Neural cell (in vitro differentiated cells): ENCODE data around the gene UBQLNL. TPM values are rescaled to one million over a fixed set of nuclear protein-coding genes. Genes with fewer than 3 reads are reported as not detected.

Source experiments
- H2AFZ ChIP-seq: fragments of 200-600, 300-800 bp; sonication (generic), shearing (Covaris generic); 2 replicates; pipeline ENCODE4 v1.6.0; 2014; ENCODE audit warnings: low read depth, mild to moderate bottlenecking, antibody characterized with exemption, low read length, moderate library complexity
- H3F3A ChIP-seq: fragments of 200-600 bp; shearing (Covaris generic); 2 replicates; pipeline ENCODE4 v1.6.1; 2016; ENCODE audit warnings: mild to moderate bottlenecking, moderate library complexity, mixed read lengths, antibody characterized with exemption, low read length; ENCODE audit not compliant: insufficient read depth, poor library complexity, severe bottlenecking
- H3K27ac ChIP-seq: fragments of 200-600, 300-800 bp; sonication (generic), shearing (Covaris generic); 2 replicates; pipeline ENCODE4 v1.5.1; 2014; ENCODE audit warnings: mild to moderate bottlenecking, low read length, moderate library complexity
- H3K27me3 ChIP-seq: fragments of 300-800, 200-600 bp; sonication (generic), shearing (Covaris generic); 2 replicates; pipeline ENCODE4 v1.6.0; 2014; ENCODE audit warnings: mild to moderate bottlenecking, low read depth, low read length, moderate library complexity; ENCODE audit not compliant: insufficient read depth
- H3K36me3 ChIP-seq: fragments of 300-800, 200-600 bp; sonication (generic), shearing (Covaris generic); 2 replicates; pipeline ENCODE4 v1.5.1; 2014; ENCODE audit warnings: mild to moderate bottlenecking, antibody characterized with exemption, low read length, moderate library complexity; ENCODE audit not compliant: insufficient read depth
- H3K4me2 ChIP-seq: fragments of 300-800, 200-600 bp; sonication (generic), shearing (Covaris generic); 2 replicates; pipeline ENCODE4 v1.6.0; 2014; ENCODE audit warnings: mild to moderate bottlenecking, low read length
- H3K4me3 ChIP-seq: fragments of 300-800, 200-600 bp; sonication (generic), shearing (Covaris generic); 2 replicates; pipeline ENCODE4 v1.5.1; 2014; ENCODE audit warnings: mild to moderate bottlenecking, low read length, moderate library complexity
- H3K79me2 ChIP-seq: fragments of 200-600 bp; shearing (Covaris generic); replicated peaks from 2 replicates; pipeline ENCODE4 v1.6.0; 2014; ENCODE audit warnings: mild to moderate bottlenecking, low read length, moderate library complexity; ENCODE audit not compliant: insufficient read depth
- H3K9ac ChIP-seq: fragments of 300-800, 200-600 bp; sonication (generic), shearing (Covaris generic); 2 replicates; pipeline ENCODE4 v1.6.1; 2016; ENCODE audit warnings: mild to moderate bottlenecking, low read length, mixed read lengths
- H3K9me2 ChIP-seq: fragments of 200-600 bp; shearing (Covaris generic); 2 replicates; pipeline ENCODE4 v1.6.1; 2016; ENCODE audit warnings: mild to moderate bottlenecking, low read length, mixed read lengths; ENCODE audit not compliant: insufficient read depth
- H3K9me3 ChIP-seq: fragments of 200-600, 300-800 bp; sonication (generic), shearing (Covaris generic); 2 replicates; pipeline ENCODE4 v1.6.1; 2016; ENCODE audit warnings: mild to moderate bottlenecking, mixed run types, low read length, moderate library complexity, mixed read lengths
- H4K20me1 ChIP-seq: fragments of 200-600 bp; shearing (Covaris generic); 2 replicates; pipeline ENCODE4 v1.6.1; 2016; ENCODE audit warnings: mild to moderate bottlenecking, mixed run types; ENCODE audit not compliant: insufficient read depth
- EP300 ChIP-seq: fragments of 450-650 bp; conservative IDR thresholded peaks from 2 replicates; pipeline ENCODE4 v1.6.1; 2014; ENCODE audit warnings: antibody characterized with exemption, mild to moderate bottlenecking, moderate library complexity; ENCODE audit not compliant: poor library complexity, severe bottlenecking
- EZH2 ChIP-seq: fragments of 200-600, 300-800 bp; shearing (Covaris generic), sonication (generic); IDR thresholded peaks from 2 replicates; pipeline ENCODE4 v1.6.1; 2014; ENCODE audit warnings: antibody characterized with exemption, low read length, borderline replicate concordance, mild to moderate bottlenecking; ENCODE audit not compliant: insufficient read depth, poor library complexity, severe bottlenecking
- MXI1 ChIP-seq: fragments of 450-650 bp; conservative IDR thresholded peaks from 2 replicates; pipeline ENCODE4 v1.6.1; 2014; ENCODE audit warnings: antibody characterized with exemption, mild to moderate bottlenecking; ENCODE audit not compliant: poor library complexity, severe bottlenecking
- POLR2AphosphoS5 ChIP-seq: IDR thresholded peaks from 2 replicates; pipeline ENCODE4 v1.6.1; 2012
- RAD21 ChIP-seq: fragments of 450-650 bp; conservative IDR thresholded peaks from 2 replicates; pipeline ENCODE4 v1.6.1; 2014; ENCODE audit warnings: antibody characterized with exemption, mild to moderate bottlenecking, moderate library complexity
- SMC3 ChIP-seq: fragments of 450-650 bp; conservative IDR thresholded peaks from 2 replicates; pipeline ENCODE4 v1.6.1; 2014; ENCODE audit warnings: antibody characterized with exemption, mild to moderate bottlenecking, moderate library complexity; ENCODE audit not compliant: poor library complexity
- TAF1 ChIP-seq: IDR thresholded peaks from 2 replicates; pipeline ENCODE4 v1.6.1; 2012; ENCODE audit warnings: low read depth
- polyA plus RNA-seq: library from polyadenylated mRNA; depleted of rRNA; stranded (reverse); fragments of >200 nt; gene quantifications from 2 replicates; pipeline ENCODE4 v1.2.3, GENCODE V29; 2014
- TF ChIP-seq, protein P1 (sequence below): IDR thresholded peaks from 2 replicates; pipeline ENCODE4 v1.6.1; 2012; ENCODE audit warnings: borderline replicate concordance
- TF ChIP-seq, protein P2 (sequence below): fragments of 450-650 bp; IDR thresholded peaks from 2 replicates; pipeline ENCODE4 v1.5.1; 2014; ENCODE audit warnings: antibody characterized with exemption, mild to moderate bottlenecking, moderate library complexity; ENCODE audit not compliant: poor library complexity, severe bottlenecking

The UBQLNL gene
- polyA plus RNA-seq, 1 donor from 2014 or later, result not detected

DNA sequence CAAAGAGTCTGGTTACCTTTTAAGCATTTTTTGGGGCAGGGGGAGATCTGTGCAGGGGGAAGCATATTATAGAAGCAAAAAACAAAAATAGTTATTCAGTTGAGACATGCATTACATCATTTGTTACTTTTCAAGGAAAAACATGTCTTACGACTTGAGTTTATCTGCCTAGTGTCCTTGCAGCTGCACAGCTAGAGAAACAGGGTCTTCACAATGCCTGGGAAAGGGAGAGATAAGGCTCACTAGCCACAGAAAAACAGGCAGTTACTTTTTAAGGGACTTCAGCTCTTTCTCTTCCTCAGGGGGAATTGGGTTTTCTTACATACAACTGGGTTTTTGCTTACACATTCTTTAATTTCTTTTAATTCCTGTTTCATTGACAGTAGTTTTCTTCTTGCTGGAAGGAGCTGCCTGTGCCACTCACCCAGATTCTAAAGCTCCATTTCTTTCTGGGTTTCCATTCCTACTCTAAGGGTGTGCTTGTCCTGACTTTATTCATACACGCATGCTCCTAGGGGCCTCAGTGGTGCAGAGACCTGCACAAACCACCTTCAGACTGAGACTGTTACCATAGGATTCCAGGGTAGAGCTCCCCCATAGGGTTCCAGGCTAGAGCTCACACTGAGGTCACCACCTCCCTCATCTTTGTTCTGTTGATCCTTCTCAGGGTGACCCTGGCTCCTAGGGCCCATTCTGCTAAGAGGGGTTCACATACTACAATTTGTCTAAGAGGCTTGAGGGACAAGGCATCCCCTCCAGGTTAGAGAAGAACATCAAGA lies 14.7 kb upstream of the UBQLNL start:
- H3K36me3 ChIP-seq, result no peaks in the 10 kb centered on the region
- H3K4me3 ChIP-seq, result no peak overlapping the region
- H3K9ac ChIP-seq, result no peak overlapping the region
- no peaks in the 10 kb centered on the region for H3K9me3 ChIP-seq
- H3K9me2 ChIP-seq, result no peaks in the 10 kb centered on the region
- no peaks in the 10 kb centered on the region for H3K27me3 ChIP-seq
- H3K79me2 ChIP-seq, result no peaks in the 10 kb centered on the region
- no peaks in the 10 kb centered on the region for H3F3A ChIP-seq
- no peak overlapping the region for H3K27ac ChIP-seq
- TF ChIP-seq, protein P1, sequence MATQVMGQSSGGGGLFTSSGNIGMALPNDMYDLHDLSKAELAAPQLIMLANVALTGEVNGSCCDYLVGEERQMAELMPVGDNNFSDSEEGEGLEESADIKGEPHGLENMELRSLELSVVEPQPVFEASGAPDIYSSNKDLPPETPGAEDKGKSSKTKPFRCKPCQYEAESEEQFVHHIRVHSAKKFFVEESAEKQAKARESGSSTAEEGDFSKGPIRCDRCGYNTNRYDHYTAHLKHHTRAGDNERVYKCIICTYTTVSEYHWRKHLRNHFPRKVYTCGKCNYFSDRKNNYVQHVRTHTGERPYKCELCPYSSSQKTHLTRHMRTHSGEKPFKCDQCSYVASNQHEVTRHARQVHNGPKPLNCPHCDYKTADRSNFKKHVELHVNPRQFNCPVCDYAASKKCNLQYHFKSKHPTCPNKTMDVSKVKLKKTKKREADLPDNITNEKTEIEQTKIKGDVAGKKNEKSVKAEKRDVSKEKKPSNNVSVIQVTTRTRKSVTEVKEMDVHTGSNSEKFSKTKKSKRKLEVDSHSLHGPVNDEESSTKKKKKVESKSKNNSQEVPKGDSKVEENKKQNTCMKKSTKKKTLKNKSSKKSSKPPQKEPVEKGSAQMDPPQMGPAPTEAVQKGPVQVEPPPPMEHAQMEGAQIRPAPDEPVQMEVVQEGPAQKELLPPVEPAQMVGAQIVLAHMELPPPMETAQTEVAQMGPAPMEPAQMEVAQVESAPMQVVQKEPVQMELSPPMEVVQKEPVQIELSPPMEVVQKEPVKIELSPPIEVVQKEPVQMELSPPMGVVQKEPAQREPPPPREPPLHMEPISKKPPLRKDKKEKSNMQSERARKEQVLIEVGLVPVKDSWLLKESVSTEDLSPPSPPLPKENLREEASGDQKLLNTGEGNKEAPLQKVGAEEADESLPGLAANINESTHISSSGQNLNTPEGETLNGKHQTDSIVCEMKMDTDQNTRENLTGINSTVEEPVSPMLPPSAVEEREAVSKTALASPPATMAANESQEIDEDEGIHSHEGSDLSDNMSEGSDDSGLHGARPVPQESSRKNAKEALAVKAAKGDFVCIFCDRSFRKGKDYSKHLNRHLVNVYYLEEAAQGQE, result no peak
- no peak for TF ChIP-seq RAD21
- TF ChIP-seq MXI1, result no peak
- no peak for TF ChIP-seq EZH2
- TF ChIP-seq TAF1, result no peak
- TF ChIP-seq, protein P2, sequence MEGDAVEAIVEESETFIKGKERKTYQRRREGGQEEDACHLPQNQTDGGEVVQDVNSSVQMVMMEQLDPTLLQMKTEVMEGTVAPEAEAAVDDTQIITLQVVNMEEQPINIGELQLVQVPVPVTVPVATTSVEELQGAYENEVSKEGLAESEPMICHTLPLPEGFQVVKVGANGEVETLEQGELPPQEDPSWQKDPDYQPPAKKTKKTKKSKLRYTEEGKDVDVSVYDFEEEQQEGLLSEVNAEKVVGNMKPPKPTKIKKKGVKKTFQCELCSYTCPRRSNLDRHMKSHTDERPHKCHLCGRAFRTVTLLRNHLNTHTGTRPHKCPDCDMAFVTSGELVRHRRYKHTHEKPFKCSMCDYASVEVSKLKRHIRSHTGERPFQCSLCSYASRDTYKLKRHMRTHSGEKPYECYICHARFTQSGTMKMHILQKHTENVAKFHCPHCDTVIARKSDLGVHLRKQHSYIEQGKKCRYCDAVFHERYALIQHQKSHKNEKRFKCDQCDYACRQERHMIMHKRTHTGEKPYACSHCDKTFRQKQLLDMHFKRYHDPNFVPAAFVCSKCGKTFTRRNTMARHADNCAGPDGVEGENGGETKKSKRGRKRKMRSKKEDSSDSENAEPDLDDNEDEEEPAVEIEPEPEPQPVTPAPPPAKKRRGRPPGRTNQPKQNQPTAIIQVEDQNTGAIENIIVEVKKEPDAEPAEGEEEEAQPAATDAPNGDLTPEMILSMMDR, result no peak
- TF ChIP-seq SMC3, result no peak
- no peak for TF ChIP-seq POLR2AphosphoS5
- no peak for TF ChIP-seq EP300
- H4K20me1 ChIP-seq, result no peaks in the 10 kb centered on the region
- no peak overlapping the region for H3K4me2 ChIP-seq
- H2AFZ ChIP-seq, result no peak overlapping the region

DNA sequence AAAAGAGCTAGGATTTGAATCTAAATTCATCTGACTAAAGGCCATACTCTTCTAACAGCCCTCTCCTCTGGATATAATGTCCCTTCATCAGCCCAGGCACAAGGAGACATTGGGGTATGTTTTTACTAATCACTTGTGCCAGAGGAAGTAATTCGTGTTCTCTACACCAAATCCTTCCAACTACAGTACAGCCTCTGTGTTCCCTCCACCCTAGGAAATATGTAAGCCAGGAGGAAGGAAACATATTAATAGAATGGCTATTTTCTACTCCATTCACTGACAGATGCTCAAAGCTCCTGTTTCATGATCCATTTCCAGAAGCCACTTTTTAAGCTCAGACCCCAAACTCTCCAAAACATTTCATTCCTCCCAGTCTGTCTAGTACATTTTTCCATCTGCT lies 12.0 kb upstream of the UBQLNL start:
- no peak overlapping the region for H2AFZ ChIP-seq
- H3K27ac ChIP-seq, result no peak overlapping the region
- H3K79me2 ChIP-seq, result no peaks in the 10 kb centered on the region
- no peaks in the 10 kb centered on the region for H3K9me3 ChIP-seq
- no peak overlapping the region for H3K9ac ChIP-seq
- no peaks in the 10 kb centered on the region for H3F3A ChIP-seq
- no peaks in the 10 kb centered on the region for H3K36me3 ChIP-seq
- no peaks in the 10 kb centered on the region for H4K20me1 ChIP-seq
- no peak overlapping the region for H3K4me2 ChIP-seq
- H3K4me3 ChIP-seq, result no peak overlapping the region
- H3K27me3 ChIP-seq, result no peaks in the 10 kb centered on the region
- no peaks in the 10 kb centered on the region for H3K9me2 ChIP-seq
- TF ChIP-seq RAD21, result no peak
